Stimulated activated CD8-positive, alpha-beta memory T cell treated with anti-CD3 and anti-CD28 coated beads, Interleukin-15, amount 100 ng/mL, for 4 hours (primary cell): ENCODE data around the gene ITSN1.

Experiments
- DNase-seq, 2 donors: peaks; one replicate each; pipeline ENCODE4 v3.0.0-alpha.2; 2020; ENCODE audit warnings: low read depth in 2 of 2

Gene ITSN1

DNA sequence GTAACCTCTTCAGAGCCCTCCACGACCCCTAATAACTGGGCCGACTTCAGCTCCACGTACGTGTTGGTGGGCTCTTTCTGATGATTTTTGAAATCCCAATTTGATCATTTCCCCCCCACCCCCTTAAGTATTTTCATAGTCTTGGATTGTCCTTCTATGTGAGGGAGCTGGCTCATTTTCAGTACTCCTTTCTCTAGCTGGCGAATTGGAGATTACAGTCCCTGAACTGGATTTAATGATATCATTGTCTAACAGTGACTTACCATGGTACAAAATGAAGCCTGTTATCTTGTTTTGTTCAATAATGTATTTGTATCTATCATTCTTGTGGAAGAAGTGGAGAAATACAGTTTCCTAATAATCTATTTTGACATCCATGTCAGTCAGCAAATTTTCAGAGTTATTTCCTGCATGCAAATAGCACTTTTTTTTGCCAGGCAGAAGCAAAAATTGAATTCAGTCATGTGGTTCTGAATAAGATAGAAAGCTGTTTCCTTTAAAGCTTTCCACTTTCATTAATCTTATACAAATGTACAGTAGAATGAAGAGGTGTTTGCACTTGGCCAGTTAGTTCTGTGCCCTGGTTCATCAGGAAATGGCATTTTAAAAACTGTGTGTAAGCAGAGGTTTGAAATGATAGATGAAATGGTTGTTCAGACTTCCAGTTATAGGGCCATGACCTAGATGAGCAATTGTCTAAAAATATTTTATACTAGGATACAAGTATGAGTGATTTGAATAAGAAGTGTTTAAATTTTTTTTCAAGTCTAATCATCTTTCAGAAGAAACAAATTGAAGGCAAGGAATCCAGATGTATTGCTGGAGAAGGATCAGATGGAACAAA, 169.1 kb downstream of the ITSN1 start:
- no peak for DNase-seq

DNA sequence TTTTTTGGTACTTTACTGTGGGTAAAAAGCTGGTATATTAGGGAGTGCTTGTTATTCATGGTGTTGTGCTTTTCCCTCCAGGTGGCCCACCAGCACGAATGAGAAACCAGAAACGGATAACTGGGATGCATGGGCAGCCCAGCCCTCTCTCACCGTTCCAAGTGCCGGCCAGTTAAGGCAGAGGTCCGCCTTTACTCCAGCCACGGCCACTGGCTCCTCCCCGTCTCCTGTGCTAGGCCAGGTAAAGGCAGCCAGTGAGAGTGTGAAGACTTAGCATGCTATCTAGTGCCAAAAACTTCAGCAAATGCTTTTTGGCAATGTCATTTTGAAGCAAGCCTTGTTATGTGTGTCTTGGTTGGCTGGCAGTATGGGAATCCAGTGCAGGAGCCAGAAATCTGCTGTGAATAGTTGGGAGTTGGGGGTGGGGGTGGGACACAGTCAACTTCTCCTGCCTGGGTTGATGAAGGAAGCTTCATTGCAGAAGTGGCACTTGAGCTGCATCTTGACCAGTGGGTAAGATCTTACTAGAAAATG, 171.6 kb downstream of the ITSN1 start:
- no peak for DNase-seq

GRCh38 chr21:33815143-33815707, 172.9 kb downstream of the ITSN1 start:
- no peak for DNase-seq

DNA sequence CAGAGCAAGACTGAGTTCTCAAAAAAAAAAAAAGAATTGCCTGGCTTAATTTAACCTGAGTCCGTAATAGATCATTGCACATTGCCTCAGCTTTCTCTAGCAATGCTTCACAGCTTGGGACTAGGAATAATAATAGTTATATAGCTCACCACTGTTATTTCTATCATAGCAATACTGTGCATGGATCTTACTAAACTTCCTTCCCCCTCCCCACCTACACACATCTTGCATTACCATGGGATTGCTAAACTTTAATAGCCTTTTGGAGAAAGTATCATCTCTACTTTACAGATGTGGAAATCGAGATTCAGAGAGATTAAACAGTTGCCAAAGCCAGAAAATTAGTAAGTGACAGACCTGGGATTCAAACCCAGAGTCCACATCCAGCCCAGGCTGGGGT, 173.9 kb downstream of the ITSN1 start:
- DNase-seq, result no peak

- DNase-seq, result no peak
Observed at GRCh38 chr21:33817138-33817537, 174.8 kb downstream of the ITSN1 start.

GRCh38 chr21:33817663-33818451, 175.6 kb downstream of the ITSN1 start:
- DNase-seq, result no peak

GRCh38 chr21:33820230-33820770, 178.0 kb downstream of the ITSN1 start:
- no peak for DNase-seq

DNA sequence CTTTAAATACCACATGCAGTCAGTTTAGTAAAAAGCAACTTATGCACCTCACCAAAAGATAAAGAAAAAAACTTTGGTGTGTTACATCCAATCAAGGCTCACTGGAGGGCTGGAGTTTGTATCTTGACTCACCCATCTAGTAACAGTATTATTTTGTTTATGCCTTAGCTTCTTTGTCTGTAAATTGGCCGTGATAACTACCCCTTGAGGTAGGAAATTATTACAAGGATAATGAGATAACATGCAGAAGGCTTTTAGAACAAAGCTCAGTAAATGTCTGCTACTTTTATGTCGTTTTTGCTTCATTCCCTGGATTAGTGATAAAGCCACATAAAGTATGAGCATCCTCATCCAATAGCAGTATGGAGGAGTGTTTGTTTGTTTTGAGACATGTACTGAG, 178.5 kb downstream of the ITSN1 start:
- no peak for DNase-seq

DNA sequence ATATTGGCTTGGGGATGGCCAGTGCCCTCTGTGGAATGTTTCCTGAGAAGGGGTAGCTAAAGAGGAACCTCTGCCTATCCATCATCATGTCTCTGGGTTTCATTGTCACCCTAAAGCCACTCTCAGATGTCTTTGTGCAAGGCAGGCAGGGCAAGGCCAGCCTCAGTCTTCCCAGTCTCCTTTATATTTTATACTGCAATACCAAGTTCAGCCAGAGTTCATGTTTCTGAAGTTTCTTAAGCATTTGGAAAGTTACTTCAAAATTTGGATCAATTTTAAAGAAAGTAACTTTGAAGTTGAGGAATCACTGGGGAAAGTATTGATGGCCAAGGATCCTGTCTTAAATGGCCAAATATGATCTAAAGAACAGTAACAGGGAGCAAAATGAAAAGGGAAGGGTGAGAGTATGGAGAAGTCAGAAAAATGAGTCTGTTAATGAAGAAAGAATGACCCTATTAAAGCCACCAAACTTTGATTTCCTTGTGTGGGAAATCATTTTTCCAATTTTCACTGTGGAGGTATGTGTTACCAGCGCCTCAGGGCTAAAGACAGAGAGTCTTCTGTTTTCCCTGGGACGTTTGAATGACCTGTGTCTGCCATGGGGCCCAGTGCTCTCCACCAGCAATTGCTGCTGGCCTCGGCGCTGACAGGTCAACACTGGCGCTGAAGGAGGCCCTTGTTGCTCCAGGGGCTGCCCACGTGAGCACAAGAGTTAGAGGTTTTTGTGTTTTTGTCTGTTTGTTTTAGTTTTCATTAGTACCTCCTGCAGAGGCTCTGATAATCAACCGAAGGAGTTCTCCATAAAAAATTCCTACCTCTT, 179.4 kb downstream of the ITSN1 start:
- DNase-seq, result no peak

DNA sequence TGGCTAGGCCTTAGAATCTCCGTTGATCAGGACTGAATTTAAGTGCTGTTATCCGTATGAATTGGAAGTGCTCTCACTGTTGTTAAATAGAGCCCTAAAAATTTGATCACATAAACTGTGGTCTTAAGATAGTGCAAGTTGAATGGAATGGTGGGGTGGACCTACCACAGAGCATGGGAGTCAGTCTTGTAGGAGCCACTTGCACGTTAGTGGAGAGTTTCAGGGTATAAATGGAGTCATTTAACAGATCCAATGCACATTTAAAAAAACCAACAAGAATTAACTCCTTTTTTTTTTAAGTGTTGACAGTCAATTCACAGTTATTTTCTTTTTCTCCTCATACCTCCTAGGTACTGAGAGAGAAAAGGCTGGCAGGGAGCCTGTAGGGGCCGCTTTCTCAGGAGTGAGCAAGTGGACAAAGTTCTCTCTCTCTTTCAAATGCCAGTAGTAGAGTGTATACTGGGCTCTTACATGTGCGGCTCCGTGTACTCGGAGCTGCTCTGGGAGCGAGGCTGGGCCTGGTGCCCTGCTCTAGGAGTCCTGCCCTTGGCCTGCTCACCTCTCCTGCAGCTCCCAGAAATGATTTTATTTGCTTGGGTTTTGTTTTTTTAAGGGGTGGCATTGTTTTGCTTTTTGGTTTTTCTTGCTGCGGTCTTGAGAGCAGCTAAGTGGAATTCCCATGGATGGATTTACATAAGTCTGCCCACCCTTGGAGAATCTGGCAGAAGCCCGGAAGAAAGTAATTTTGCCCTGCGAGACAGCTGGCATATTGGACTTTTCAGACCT, 182.0 kb downstream of the ITSN1 start:
- no peak for DNase-seq

GRCh38 chr21:33825419-33825818, 183.1 kb downstream of the ITSN1 start:
- DNase-seq, result no peak

GRCh38 chr21:33825915-33826314, 183.6 kb downstream of the ITSN1 start:
- no peak for DNase-seq

DNA sequence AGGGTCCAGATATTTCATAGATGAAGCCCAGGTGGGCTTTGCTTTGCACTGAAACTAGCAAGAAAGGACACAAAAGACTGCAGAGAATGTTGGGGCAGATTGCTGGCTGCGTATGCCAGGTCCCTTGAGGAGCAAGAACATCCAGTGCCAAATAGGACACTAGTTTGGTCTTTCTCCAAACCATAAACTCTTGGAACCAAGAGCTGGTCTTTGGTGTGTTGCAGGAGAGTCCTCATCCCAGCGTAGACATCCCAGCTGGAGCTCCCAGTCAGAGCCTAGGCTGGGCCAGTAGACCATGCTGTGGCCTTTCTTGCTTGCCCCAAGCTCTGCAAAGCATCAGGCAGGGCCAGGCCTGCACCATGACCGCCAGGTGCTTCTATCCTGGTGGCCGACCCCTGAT, 185.8 kb downstream of the ITSN1 start:
- DNase-seq, result no peak

- DNase-seq, result no peak
Observed at GRCh38 chr21:33828577-33828976, 186.3 kb downstream of the ITSN1 start.

DNA sequence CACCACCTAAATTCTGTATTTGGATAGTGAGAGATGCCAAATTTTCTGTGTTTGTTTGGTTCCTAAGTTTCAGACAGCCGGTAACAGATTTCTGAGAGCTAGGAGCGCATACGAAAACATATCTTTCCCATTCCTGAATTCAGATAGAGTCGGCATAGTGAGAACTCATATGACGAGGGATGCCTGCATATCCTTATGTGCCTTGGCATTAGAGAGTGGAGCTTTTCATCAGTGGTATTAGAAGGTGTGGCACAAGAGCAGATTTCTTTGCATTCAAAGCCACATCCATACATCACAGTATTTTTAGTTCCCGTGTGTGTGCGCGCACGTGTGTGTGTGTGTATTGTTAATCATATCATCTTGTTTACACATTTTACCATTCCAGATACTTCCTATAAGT, 187.5 kb downstream of the ITSN1 start:
- DNase-seq, result no peak

- DNase-seq, result no peak
Observed at GRCh38 chr21:33831962-33832659, 189.8 kb downstream of the ITSN1 start.

- no peak for DNase-seq
Observed at GRCh38 chr21:33834801-33835500, 192.7 kb downstream of the ITSN1 start.

- DNase-seq, result no peak
Observed at GRCh38 chr21:33835920-33836319, 193.6 kb downstream of the ITSN1 start.

- DNase-seq, result no peak
Observed at GRCh38 chr21:33836408-33836807, 194.1 kb downstream of the ITSN1 start.
